GM19468 (cell line): ENCODE measurements around the gene GOLGA6A.

ENCODE experiments used
- ATAC-seq: cut with Tn5 transposase; IDR thresholded peaks from one replicate; pipeline ENCODE4 v1.9.1; 2021; ENCODE audit warnings: mild to moderate bottlenecking, moderate library complexity, moderate number of reproducible peaks; ENCODE audit not compliant: unreplicated experiment; ENCODE audit errors: extremely low read depth

Gene GOLGA6A

GRCh38 chr15:74038707-74039655 is 43.4 kb downstream of the GOLGA6A start:
- ATAC-seq, result no peak

GRCh38 chr15:74037171-74038117 is 44.9 kb downstream of the GOLGA6A start:
- ATAC-seq, result no peak

GRCh38 chr15:74036271-74037170 is 45.8 kb downstream of the GOLGA6A start:
- no peak for ATAC-seq

GRCh38 chr15:74035121-74036017 is 47.0 kb downstream of the GOLGA6A start:
- no peak for ATAC-seq

GRCh38 chr15:74034206-74034755 is 48.1 kb downstream of the GOLGA6A start:
- no peak for ATAC-seq

GRCh38 chr15:74032606-74033561 is 49.5 kb downstream of the GOLGA6A start:
- no peak for ATAC-seq

GRCh38 chr15:74032046-74032445 is 50.3 kb downstream of the GOLGA6A start:
- no peak for ATAC-seq

- ATAC-seq, result no peak
Observed at GRCh38 chr15:74028646-74029045, 53.7 kb downstream of the GOLGA6A start.

- ATAC-seq, result no peak
Observed at GRCh38 chr15:74027688-74028087, 54.7 kb downstream of the GOLGA6A start.

- ATAC-seq, result no peak
Observed at GRCh38 chr15:74025436-74025835, 56.9 kb downstream of the GOLGA6A start.

- no peak for ATAC-seq
Observed at GRCh38 chr15:74024687-74025086, 57.7 kb downstream of the GOLGA6A start.

GRCh38 chr15:74022706-74023470 is 59.5 kb downstream of the GOLGA6A start:
- no peak for ATAC-seq
